GM19397 (cell line): Measurements from ENCODE around the gene SBK3.
A peak's percentile ranks its signal among the peaks of the same experiment; 100 is the strongest.
"Not testable (repeated sequence)": the region's sequence is repeated elsewhere in the genome, so short reads cannot be mapped to it uniquely, and the experiment has no call there.

Source experiments
- ATAC-seq: cut with Tn5 transposase; IDR thresholded peaks from one replicate; pipeline ENCODE4 v1.9.1; 2021; ENCODE audit warnings: mild to moderate bottlenecking, moderate library complexity; ENCODE audit not compliant: unreplicated experiment

SBK3 gene

GRCh38 chr19:55519451-55520311 lies 25.7 kb downstream of the SBK3 start:
- no peak for ATAC-seq

GRCh38 chr19:55516878-55517620 lies 28.3 kb downstream of the SBK3 start:
- peak; percentile 97 for ATAC-seq

- no peak for ATAC-seq
Observed at GRCh38 chr19:55508120-55508519, 37.2 kb downstream of the SBK3 start.

GRCh38 chr19:55504981-55505380 lies 40.4 kb downstream of the SBK3 start:
- no peak for ATAC-seq

DNA sequence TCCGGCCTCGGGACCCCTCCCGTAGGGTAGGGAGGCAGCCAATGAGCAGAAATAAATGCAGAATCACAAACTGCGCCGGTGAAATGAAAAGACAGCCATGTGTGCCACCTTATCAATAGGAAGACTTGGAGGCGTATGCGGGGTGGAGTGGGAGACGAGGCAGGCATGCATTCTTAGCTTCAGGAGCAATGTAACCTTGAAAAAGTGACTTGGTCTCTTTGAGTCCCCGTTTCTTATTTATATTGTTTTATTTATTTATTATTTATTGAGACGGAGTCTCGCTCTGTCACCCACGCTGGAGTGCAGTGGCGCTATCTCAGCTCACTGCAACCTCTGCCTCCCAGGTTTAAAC lies 41.1 kb downstream of the SBK3 start:
- ATAC-seq, result no peak

GRCh38 chr19:55503502-55504251 lies 41.7 kb downstream of the SBK3 start:
- peak; percentile 93 for ATAC-seq

GRCh38 chr19:55503157-55503501 lies 42.2 kb downstream of the SBK3 start:
- no peak for ATAC-seq

DNA sequence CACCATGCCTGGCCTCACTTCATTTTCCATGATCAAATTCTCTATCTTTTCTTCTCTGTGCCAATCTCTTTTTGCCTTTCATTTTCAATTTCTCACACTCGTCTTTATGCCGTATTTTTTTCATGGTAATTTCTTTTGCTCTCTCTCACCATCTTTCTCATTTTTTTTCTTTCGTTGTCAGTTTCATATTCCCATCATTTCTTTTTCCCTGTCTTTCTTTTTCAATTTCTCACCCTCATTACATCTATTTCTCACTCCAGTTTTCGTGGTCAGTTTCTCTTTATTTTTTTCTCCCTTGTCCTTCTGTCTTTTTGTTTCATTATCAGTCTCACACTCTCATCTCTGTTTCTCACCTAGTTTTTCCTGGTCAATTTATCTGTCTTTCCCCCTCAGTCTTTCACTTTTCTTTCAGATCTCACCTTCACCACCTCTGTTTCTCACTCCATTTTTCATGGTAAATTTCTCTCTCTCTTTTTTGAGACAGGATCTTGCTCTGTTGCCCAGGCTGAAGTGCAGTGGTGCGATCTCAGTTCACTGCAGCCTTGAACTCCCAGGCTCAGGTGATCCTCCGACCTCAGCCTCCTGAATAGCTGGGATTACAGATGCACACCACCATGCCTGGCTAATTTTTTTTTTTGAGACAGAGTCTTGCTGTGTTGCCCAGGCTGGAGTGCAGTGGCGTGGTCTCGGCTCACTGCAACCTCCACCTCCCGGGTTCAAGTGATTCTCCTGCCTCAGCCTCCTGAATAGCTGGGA lies 43.0 kb downstream of the SBK3 start:
- ATAC-seq, result no peak

DNA sequence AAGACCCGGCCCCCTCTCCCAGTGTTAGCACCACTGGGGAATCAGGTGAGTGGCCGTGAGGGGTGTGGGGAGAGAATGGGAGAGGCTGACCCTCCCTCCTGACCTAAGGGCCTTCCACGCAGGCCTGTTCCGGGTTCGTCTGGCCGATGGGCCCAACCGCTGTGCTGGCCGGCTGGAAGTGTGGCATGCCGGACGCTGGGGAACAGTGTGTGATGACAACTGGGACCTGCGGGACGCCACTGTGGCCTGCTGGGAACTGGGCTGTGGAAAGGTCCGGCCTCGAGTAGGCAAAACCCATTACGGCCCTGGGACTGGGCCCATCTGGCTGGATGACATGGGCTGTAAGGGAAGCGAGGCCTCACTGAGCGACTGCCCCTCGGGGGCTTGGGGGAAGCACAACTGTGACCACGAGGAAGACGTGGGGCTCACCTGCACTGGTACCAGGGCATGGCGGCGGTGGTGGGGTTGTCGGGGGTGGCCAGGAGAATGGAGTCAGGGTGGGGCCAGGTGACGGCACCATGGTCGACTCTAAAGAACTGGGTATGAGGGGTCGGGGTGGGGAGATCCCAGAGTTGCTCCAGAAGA lies 44.9 kb downstream of the SBK3 start:
- ATAC-seq, result no peak

DNA sequence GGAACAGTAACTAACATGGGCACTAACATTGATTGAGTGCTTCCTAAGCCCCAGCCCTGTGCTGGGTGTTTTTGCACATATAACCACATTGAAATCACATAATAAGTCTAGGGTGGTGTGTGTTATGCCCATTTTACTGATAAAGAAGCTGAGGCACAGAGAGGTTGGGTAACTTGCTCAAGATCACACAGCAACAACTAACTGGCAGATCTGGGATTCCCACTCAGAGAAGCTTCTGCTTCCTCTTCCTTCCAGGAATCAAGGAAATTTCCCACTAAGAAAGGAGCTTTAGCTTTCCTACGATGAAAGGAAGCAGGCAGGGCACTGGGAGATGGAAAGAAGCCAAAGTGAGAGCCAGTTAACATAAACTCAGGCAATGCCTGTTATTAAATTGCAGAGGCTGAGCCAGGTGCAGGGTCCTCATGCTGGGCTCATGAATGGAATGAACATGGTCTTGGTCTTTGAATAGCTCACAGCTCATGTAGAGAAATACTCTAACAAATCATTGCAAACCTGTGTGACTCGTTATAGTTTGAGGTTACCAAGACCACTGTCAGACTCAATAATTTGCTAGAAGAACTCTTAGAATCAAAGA lies 47.0 kb downstream of the SBK3 start:
- no peak for ATAC-seq

DNA sequence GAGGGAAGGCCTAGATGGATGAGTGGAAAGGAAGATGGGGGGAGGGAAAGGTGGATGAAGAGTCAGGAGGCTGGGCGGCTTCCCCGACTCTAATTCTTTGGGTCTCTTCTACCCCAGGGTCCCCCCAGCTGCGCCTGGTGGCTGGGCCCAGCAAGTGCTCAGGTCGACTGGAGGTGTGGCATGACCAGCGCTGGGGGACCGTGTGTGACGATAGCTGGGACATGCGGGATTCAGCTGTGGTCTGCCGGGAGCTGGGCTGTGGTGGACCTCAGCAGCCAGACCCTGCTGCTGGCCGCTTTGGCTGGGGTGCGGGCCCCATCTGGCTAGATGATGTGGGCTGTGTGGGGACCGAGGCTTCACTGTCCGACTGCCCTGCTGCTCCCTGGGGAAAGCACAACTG lies 47.6 kb downstream of the SBK3 start:
- ATAC-seq, result no peak

- ATAC-seq, result not testable (repeated sequence)
Observed at GRCh38 chr19:55496820-55497219, 48.5 kb downstream of the SBK3 start.

DNA sequence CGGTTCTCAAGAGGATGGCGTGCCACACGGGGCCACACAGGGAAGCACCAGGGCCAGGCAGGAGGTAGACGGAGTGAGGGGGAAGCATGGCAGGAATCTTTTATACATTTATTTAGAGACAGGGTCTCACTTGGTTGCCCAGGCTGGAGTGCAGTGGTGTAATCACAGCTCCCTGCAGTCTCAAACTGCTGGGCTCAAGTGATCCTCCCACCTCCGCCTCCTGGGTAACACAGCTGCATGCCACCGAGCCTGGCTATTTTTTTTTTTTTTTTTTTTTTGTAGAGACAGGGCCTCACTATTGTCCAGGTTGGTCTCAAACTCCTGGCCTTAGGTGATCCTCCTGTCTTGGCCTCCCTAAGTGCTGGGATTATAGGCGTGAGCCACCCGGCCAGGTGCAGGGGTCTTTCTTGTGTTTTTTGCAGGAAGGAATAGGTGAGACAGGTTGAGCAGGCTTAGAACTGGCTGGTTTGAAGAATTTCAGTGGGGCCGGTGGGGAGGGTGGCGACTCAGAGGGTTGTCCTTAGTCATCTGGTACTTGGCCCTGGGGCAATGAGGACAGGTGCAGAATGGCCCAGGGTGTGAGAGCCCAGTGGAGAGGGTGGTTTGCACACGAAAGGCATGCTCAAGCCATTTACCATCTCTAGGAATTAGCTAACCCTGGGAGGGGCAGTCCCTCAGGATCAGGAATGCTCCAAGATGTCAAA lies 49.5 kb downstream of the SBK3 start:
- ATAC-seq, result no peak

- ATAC-seq, result no peak
Observed at GRCh38 chr19:55494172-55494761, 51.1 kb downstream of the SBK3 start.

DNA sequence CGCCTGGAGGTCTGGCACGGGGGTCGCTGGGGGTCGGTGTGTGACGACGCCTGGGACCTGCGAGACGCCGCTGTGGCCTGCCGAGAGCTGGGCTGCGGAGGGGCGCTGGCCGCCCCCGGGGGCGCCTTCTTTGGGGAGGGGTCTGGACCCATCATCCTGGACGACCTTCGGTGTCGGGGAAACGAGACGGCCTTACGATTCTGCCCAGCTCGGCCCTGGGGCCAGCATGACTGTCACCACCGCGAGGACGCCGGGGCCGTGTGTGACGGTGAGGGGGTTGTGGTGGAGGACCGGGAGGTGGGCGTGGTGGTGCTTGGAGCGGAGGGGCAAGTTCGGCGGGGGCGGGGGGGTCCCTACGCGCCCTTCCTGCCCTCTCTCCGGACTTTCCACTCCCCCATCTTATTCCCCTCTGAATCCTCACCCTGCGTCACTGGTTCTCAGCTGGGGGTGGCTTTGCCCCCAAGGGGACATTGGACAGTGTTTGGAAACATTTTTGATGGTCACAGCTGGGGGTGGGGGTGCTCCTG lies 51.6 kb downstream of the SBK3 start:
- no peak for ATAC-seq

DNA sequence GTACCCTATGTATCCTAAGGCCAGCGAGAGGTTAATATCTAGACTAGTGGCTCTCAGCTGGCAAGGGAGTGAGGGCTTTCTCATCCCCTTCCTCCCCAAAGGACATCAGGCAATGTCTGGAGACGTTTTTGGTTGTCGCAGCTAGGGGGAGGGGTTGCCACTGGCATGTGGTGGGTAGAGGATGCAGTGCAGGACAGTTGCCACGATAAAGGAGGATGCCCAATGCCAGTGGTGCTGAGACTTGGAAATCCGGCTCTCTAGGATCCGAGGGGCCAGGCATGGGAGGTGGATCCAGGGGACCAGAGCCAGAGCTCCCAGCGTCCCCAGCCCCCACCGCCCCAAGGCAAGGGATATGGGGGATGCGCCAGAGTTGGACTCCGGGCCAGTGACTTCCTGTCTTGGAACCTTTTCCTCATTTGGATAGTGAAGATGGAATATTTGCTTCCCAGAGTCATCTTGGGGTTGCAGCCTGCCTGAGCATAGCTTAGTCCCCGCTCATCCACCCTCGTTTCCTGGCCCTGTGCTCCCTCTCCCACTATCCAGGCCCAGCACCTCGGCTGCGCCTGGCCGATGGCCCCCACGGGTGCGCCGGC lies 52.2 kb downstream of the SBK3 start:
- ATAC-seq, result no peak

DNA sequence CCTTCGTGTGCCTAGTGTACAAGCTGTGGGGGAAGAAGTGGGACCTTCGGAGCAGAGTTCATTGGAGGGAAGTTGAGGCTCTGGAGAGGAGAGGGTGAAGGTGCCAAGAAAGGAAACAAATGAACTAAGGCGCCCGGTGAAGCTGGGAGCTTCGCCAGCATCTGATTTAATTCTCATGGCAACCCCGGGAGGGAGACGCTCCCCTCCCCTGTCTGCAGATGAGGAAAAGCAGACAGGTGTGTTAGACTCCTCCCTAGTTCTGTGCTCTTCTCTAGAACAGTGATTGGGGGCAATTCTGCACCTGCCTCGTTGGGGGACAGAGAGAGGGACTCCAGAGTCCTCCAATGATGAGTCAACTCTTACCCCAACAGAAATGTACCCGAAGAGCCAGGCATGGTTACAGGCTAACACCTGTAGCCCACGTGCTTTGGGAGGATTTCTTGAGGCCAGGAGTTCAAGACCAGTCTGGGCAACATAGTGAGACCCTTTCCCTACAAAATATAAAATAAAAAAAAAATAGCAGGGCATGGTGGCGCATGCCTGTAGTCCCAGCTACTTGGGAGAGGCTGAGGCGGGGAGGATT lies 52.9 kb downstream of the SBK3 start:
- no peak for ATAC-seq
